Caco-2 (cell line): ENCODE data around the gene IL6ST. TPM values are rescaled to one million over a fixed set of nuclear protein-coding genes. Genes with fewer than 3 reads are reported as not detected.

Source experiments
- BruUV-seq: library from RNA; stranded (reverse); fragments of 400-500 nt; replicated peaks from 2 replicates; lab custom pipeline; 2021; lab: Mats Ljungman, UMichigan
- CTCF ChIA-PET: fragments of 300-600 bp; sonication (Branson Sonifier 250); formaldehyde crosslinking; loops from one replicate; lab custom pipeline; 2022; ENCODE audit warnings: antibody characterized with exemption; lab: Charles Lee
- POLR2A ChIA-PET: fragments of 300-600 bp; sonication (Branson Sonifier 250); formaldehyde crosslinking; loops from one replicate; lab custom pipeline; 2022; ENCODE audit warnings: antibody characterized with exemption; lab: Charles Lee
- DNase-seq, 2 experiments: peaks; one replicate each; pipeline versions ENCODE4 v3.0.0 to v3.0.0-alpha.2; 2020 to 2022
- H3K27me3 ChIP-seq: replicated peaks from 2 replicates; pipeline ENCODE4 v1.6.0; 2011; ENCODE audit warnings: low read length; ENCODE audit not compliant: control insufficient read depth, insufficient read depth
- H3K36me3 ChIP-seq: 2 replicates; pipeline ENCODE4 v1.5.1; 2011; ENCODE audit warnings: low read length; ENCODE audit not compliant: control insufficient read depth, insufficient read depth
- H3K4me1 ChIP-seq: fragments of 250-450 bp; sonication (Bioruptor Pico); 2 replicates; pipeline ENCODE4 v1.5.1; 2020; ENCODE audit warnings: mild to moderate bottlenecking
- H3K4me3 ChIP-seq: 2 replicates; pipeline ENCODE4 v1.5.1; 2011; ENCODE audit warnings: low read depth, mild to moderate bottlenecking, control low read depth, low read length
- H3K9me3 ChIP-seq: fragments of 250-450 bp; sonication (Bioruptor Pico); 2 replicates; pipeline ENCODE4 v1.5.1; 2020; ENCODE audit warnings: mild to moderate bottlenecking, moderate library complexity
- H3K27ac Mint-ChIP-seq: one replicate; pipeline ENCODE4 v1.8.0; 2022; ENCODE audit warnings: mixed read lengths; ENCODE audit not compliant: unreplicated experiment
- H3K27me3 Mint-ChIP-seq: one replicate; pipeline ENCODE4 v1.8.0; 2022; ENCODE audit warnings: mixed read lengths; ENCODE audit not compliant: insufficient read depth, unreplicated experiment
- H3K36me3 Mint-ChIP-seq: one replicate; pipeline ENCODE4 v1.8.0; 2022; ENCODE audit warnings: mild to moderate bottlenecking, mixed read lengths; ENCODE audit not compliant: insufficient read depth, unreplicated experiment
- H3K4me1 Mint-ChIP-seq: one replicate; pipeline ENCODE4 v1.8.0; 2022; ENCODE audit warnings: low read depth, mixed read lengths; ENCODE audit not compliant: unreplicated experiment
- H3K4me3 Mint-ChIP-seq: one replicate; pipeline ENCODE4 v1.8.0; 2022; ENCODE audit warnings: mild to moderate bottlenecking, moderate library complexity, mixed read lengths; ENCODE audit not compliant: unreplicated experiment
- H3K9me3 Mint-ChIP-seq: one replicate; pipeline ENCODE4 v1.8.0; 2022; ENCODE audit warnings: mixed read lengths; ENCODE audit not compliant: unreplicated experiment
- CTCF ChIP-seq, 2 experiments: fragments of 200-600 bp in 1 of 2; IDR thresholded peaks; 1 replicate in 1 of 2; 2 replicates in 1 of 2; pipeline versions ENCODE4 v1.5.1 to v1.8.0; 2011 to 2022; ENCODE audit warnings: antibody characterized with exemption in 1 of 2, control low read depth in 1 of 2, inconsistent platforms in 1 of 2, low read depth in 1 of 2, low read length in 1 of 2, mild to moderate bottlenecking in 1 of 2, moderate library complexity in 1 of 2; ENCODE audit not compliant: insufficient read depth in 1 of 2, severe bottlenecking in 1 of 2, unreplicated experiment in 1 of 2
- intact Hi-C: fragments of 100-400 bp; cut with micrococcal nuclease; formaldehyde crosslinking; loops from one replicate; pipeline ENCODE4 v1.10.0; 2022; ENCODE audit not compliant: unreplicated experiment
- total RNA-seq: library from RNA; stranded (reverse); gene quantifications from 2 replicates; pipeline ENCODE4 v1.2.3, GENCODE V29; 2022

IL6ST gene
- total RNA-seq, 1 experiment from 2014 or later: 278 TPM

DNA sequence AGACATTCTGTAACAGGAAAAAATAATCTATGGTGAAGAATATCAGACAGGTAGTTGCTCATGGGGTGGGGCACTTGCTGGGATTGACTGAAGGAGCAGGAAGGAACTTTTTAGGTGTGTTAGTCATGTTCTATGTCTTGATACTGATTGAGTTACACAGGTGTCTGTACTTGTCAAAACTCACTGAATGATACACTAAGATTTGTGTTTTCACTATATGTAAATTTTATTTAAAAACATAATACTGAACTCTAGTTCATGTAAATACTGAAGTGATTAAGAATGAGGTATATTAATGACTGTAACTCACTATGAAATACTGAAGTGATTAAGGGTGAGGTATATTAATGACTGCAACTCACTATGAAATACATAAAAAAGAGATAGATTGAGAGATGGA is 28.5 kb downstream of the IL6ST start:
- intact Hi-C loops: no loop called here
- H3K9me3 Mint-ChIP-seq: no peaks in the 10 kb centered on the region
- peaks cover 6% of the 10 kb centered on the region for H3K4me1 Mint-ChIP-seq
- peak overlapping the region; percentile 42 for H3K27ac Mint-ChIP-seq
- no peaks in the 10 kb centered on the region for H3K27me3 ChIP-seq
- ChIA-PET CTCF (no interaction called here), POLR2A (no interaction called here)
- no peak overlapping the region for H3K4me3 ChIP-seq
- no peak overlapping the region for H3K4me3 Mint-ChIP-seq
- H3K36me3 Mint-ChIP-seq: peaks cover 89% of the 10 kb centered on the region
- no peaks in the 10 kb centered on the region for H3K36me3 ChIP-seq
- no peaks in the 10 kb centered on the region for H3K27me3 Mint-ChIP-seq
- no TSS peak for BruUV-seq
- no peak for DNase-seq
- no peaks in the 10 kb centered on the region for H3K4me1 ChIP-seq
- TF ChIP-seq CTCF (IDR thresholded peaks at IDR 0.05; ENCODE audit: insufficient read depth in 1 of 2, low read depth in 1 of 2, low read length in 1 of 2, severe bottlenecking in 1 of 2, unreplicated experiment in 1 of 2): no peak
- H3K9me3 ChIP-seq: no peaks in the 10 kb centered on the region

DNA sequence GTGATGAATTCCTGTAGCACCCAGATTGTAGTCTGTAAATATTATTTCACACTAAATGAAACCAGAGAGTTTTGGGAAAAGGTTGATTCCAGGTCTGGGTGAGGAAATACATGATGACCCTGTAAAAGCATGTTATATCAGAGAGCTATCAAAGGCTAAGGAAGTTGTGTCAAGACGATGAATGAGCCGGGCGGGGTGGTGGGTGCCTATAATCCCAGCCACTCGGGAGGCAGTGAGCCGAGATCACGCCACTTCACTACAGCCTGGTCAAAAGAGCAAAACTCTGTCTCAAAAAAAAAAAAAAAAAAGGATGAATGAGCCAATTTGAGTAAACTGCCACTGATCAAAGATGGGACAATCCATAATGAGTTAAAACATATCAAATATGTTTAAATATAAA is 29.2 kb downstream of the IL6ST start:
- BruUV-seq: no TSS peak
- no peaks in the 10 kb centered on the region for H3K27me3 Mint-ChIP-seq
- no peak overlapping the region for H3K27ac Mint-ChIP-seq
- no peak overlapping the region for H3K4me3 Mint-ChIP-seq
- TF ChIP-seq CTCF (IDR thresholded peaks at IDR 0.05; ENCODE audit: insufficient read depth in 1 of 2, low read depth in 1 of 2, low read length in 1 of 2, severe bottlenecking in 1 of 2, unreplicated experiment in 1 of 2): no peak
- DNase-seq: no peak
- no peaks in the 10 kb centered on the region for H3K36me3 ChIP-seq
- intact Hi-C loops: no loop called here
- H3K4me1 ChIP-seq: no peaks in the 10 kb centered on the region
- no peaks in the 10 kb centered on the region for H3K9me3 ChIP-seq
- peaks cover 89% of the 10 kb centered on the region for H3K36me3 Mint-ChIP-seq
- no peaks in the 10 kb centered on the region for H3K9me3 Mint-ChIP-seq
- H3K27me3 ChIP-seq: no peaks in the 10 kb centered on the region
- H3K4me1 Mint-ChIP-seq: peaks cover 6% of the 10 kb centered on the region
- no peak overlapping the region for H3K4me3 ChIP-seq
- ChIA-PET POLR2A (no interaction called here), CTCF (no interaction called here)

GRCh38 chr5:55960779-55961178 is 34.0 kb downstream of the IL6ST start:
- H3K4me3 Mint-ChIP-seq: no peak overlapping the region
- CTCF ChIA-PET: no interaction called here
- intact Hi-C loops: no loop called here

More at GRCh38 chr5:55960779-55961178, 34.0 kb downstream of the IL6ST start:
- Histone ChIP-seq H3K9me3 (no peaks in the 10 kb centered on the region), H3K27me3 (no peaks in the 10 kb centered on the region), H3K36me3 (no peaks in the 10 kb centered on the region; the same call in none of the 2 replicates), H3K4me3 (no peak overlapping the region), H3K4me1 (no peaks in the 10 kb centered on the region)
- POLR2A ChIA-PET: no interaction called here
- DNase-seq: no peak
- no peak overlapping the region for H3K27ac Mint-ChIP-seq
- no peak for TF ChIP-seq CTCF (IDR thresholded peaks at IDR 0.05; ENCODE audit: insufficient read depth in 1 of 2, low read depth in 1 of 2, low read length in 1 of 2, severe bottlenecking in 1 of 2, unreplicated experiment in 1 of 2)
- no peaks in the 10 kb centered on the region for H3K9me3 Mint-ChIP-seq
- no peaks in the 10 kb centered on the region for H3K27me3 Mint-ChIP-seq
- BruUV-seq: no TSS peak
- H3K4me1 Mint-ChIP-seq: peaks cover 6% of the 10 kb centered on the region
- peaks cover 91% of the 10 kb centered on the region for H3K36me3 Mint-ChIP-seq
